GM13977 (cell line): ENCODE data around the gene CMTM2.
"Not testable (repeated sequence)": the region's sequence is repeated elsewhere in the genome, so short reads cannot be mapped to it uniquely, and the experiment has no call there.

Experiments
- DNase-seq: peaks from one replicate; pipeline ENCODE4 v3.0.0; 2012; ENCODE audit warnings: low spot score
- in situ Hi-C: fragments of 300-500 bp; cut with MboI; formaldehyde crosslinking; loops from one replicate; pipeline ENCODE4 v1.12.0; 2022; ENCODE audit warnings: low sequenced_read_pairs, low pct_unique_long_range_greater_than_20kb, mixed read lengths, inconsistent platforms; ENCODE audit not compliant: unreplicated experiment
- TF ChIP-seq, protein P1 (sequence below): IDR thresholded peaks from 2 replicates; pipeline ENCODE4 v1.5.1; 2012; ENCODE audit warnings: mild to moderate bottlenecking, control low read depth; ENCODE audit not compliant: insufficient read depth; ENCODE audit errors: extremely low read depth, missing control alignments

Gene CMTM2

DNA sequence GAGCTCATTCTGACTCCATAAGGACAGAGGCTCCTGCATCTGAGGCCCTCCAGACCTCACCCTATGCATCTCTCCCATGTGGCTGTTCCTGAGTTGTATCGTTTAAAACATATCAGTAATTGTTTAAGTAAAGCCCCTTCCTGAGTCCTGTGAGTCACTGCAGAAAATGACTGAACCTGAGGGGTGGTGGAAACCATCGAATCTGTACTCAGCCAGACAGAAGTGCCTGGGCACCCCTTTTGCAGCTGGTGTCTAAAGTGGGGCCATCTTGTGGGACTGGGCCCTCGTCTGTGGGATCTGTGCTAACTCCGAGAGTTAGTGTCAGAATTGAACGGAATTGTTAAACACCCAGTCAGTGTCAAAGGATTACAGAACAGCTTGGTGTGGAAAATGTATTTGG, 50.6 kb downstream of the CMTM2 start:
- DNase-seq = no peak
- TF ChIP-seq, protein P1, sequence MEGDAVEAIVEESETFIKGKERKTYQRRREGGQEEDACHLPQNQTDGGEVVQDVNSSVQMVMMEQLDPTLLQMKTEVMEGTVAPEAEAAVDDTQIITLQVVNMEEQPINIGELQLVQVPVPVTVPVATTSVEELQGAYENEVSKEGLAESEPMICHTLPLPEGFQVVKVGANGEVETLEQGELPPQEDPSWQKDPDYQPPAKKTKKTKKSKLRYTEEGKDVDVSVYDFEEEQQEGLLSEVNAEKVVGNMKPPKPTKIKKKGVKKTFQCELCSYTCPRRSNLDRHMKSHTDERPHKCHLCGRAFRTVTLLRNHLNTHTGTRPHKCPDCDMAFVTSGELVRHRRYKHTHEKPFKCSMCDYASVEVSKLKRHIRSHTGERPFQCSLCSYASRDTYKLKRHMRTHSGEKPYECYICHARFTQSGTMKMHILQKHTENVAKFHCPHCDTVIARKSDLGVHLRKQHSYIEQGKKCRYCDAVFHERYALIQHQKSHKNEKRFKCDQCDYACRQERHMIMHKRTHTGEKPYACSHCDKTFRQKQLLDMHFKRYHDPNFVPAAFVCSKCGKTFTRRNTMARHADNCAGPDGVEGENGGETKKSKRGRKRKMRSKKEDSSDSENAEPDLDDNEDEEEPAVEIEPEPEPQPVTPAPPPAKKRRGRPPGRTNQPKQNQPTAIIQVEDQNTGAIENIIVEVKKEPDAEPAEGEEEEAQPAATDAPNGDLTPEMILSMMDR = no peak
- in situ Hi-C loops = no loop called here

DNA sequence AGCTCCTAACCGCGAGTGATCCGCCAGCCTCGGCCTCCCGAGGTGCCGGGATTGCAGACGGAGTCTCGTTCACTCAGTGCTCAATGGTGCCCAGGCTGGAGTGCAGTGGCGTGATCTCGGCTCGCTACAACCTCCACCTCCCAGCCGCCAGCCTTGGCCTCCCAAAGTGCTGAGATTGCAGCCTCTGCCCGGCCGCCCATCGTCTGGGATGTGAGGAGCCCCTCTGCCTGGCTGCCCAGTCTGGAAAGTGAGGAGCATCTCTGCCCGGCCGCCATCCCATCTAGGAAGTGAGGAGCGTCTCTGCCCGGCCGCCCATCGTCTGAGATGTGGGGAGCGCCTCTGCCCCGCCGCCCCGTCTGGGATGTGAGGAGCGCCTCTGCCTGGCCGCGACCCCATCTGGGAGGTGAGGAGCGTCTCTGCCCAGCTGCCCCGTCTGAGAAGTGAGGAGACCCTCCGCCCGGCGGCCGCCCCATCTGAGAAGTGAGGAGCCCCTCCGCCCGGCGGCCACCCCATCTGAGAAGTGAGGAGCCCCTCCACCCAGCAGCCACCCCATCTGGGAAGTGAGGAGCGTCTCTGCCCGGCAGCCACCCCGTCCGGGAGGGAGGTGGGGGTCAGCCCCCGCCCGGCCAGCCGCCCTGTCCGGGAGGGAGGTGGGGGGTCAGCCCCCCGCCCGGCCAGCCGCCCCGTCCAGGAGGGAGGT, 51.4 kb downstream of the CMTM2 start:
- in situ Hi-C loops, DNase-seq: not testable (repeated sequence)

DNA sequence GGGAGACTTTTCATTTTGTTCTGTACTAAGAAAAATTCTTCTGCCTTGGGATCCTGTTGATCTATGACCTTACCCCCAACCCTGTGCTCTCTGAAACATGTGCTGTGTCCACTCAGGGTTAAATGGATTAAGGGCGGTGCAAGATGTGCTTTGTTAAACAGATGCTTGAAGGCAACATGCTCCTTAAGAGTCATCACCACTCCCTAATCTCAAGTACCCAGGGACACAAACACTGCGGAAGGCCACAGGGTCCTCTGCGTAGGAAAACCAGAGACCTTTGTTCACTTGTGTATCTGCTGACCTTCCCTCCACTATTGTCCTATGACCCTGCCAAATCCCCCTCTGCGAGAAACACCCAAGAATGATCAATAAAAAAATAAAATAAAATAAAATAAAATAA, 52.3 kb downstream of the CMTM2 start:
- DNase-seq, in situ Hi-C loops: not testable (repeated sequence)

DNA sequence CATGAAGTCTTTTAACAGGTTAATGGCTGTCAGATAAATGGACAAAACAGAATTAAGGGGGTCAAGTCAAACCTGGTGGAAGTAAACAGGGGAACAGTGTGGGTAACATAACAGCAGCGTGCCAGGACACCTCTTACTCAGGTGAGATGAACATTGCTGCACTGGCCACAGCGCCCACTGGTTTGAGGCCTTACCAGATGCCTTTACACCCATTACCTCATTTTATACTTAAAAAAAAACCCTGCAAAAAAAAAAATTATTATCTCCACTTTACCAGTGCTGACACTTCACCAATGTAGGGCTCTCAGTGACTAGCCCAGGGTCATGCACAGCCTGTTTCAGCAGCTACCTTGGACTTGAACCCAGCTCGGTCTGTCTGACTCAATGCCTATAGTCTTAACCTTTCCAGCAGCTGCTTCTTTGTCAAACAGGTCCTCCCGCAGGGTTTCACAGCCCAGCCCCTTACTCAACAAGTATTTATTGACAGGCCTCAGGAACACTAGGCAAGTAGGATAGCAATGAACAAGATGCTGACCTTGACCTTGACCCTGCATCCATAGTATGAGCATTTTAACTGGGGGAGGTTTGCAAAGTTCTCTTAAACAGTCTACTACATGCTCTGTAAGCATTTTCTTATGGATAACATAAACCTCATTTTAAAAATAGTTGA, 55.4 kb downstream of the CMTM2 start:
- DNase-seq = no peak
- in situ Hi-C loops = no loop called here
- TF ChIP-seq, protein P1 = no peak

DNA sequence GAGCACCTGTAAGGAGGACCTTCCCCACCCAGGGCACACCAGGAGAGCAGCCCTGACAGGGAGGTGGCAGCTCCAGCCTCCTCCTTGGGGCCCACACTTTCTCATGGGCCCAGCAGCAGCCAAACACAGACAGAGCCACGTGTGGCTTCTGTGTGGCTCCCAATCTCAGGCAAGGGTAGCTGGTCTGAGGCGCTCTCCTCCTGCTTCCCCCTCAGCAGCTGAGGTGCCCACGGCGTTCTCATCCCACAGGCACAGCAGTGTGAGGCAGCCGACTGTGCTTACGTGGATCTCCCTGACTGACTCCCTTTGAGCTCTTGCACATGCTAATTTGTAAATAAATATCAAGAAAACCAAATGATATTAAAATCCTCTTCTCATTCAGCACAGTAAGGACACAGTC, 56.1 kb downstream of the CMTM2 start:
- TF ChIP-seq, protein P1 = no peak
- in situ Hi-C loops = no loop called here
- DNase-seq = no peak

DNA sequence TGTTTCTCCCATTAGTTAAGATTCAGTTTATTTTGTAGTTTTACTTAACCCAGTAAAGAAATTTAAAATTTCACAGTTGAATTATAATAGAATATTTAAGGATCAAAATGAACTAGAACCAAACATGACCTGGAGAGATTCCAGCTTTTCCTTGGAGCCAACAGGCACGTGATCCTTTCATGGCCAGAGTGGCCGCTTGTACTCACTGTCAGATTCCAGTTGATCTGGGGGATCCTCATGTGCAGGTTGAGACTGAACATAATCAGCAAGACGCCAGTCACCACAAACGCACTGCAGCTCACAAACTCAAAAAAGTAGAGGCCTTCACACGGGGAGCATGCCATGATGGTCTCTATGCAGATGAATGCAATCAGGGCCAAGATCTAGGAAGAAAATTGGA, 56.9 kb downstream of the CMTM2 start:
- DNase-seq = no peak
- in situ Hi-C loops = no loop called here

DNA sequence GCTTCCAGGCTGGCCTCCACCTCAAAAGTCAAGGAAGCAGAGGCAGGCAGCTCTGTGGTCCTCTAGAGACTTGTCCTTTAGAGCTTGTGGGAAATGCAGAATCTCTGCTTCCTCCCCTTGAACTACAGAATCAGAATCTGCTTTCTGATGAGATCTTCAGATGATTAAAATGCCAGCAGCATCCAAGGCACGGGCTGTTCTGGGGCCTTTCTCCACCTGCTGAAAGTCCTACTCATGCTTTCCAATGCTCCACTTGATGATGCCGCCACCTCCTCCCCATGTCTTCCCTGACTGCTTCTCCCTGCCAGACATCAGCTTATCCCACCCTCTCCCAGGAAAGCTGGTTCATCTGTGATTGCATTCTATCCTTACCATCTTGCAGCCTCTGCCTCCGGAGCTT, 58.5 kb downstream of the CMTM2 start:
- in situ Hi-C loops = no loop called here
- TF ChIP-seq, protein P1 = no peak
- DNase-seq = no peak

More for the DNA sequence above, 56.9 kb downstream of the CMTM2 start:
- TF ChIP-seq, protein P1 = no peak
